ENCODE data around the gene LHX5. TPM values are rescaled to one million over a fixed set of nuclear protein-coding genes. Genes with fewer than 3 reads are reported as not detected.

LHX5 gene
- total RNA-seq, 1 donor = not detected

GRCh38 chr12:113466454-113467141, 5.1 kb downstream of the LHX5 start:
- no peak for DNase-seq (ENCODE audit: low read depth in 2 of 3, low spot score in 2 of 3)

- no peak for DNase-seq (ENCODE audit: low read depth in 2 of 3, low spot score in 2 of 3)
Measured at GRCh38 chr12:113465808-113466453, 5.7 kb downstream of the LHX5 start.

- no peak for DNase-seq (ENCODE audit: low read depth in 2 of 3, low spot score in 2 of 3)
Measured at GRCh38 chr12:113464852-113465719, 6.6 kb downstream of the LHX5 start.

- DNase-seq (ENCODE audit: low read depth in 2 of 3, low spot score in 2 of 3) = no peak
Measured at GRCh38 chr12:113464452-113464775, 7.3 kb downstream of the LHX5 start.

- DNase-seq (ENCODE audit: low read depth in 2 of 3, low spot score in 2 of 3) = no peak
Measured at GRCh38 chr12:113463746-113464451, 7.8 kb downstream of the LHX5 start.

- DNase-seq (ENCODE audit: low read depth in 2 of 3, low spot score in 2 of 3) = no peak
Measured at GRCh38 chr12:113462998-113463745, 8.5 kb downstream of the LHX5 start.

- peak; percentile 32 to 74 (median 69) for DNase-seq (ENCODE audit: low read depth in 2 of 3, low spot score in 2 of 3)
Measured at GRCh38 chr12:113462117-113462774, 9.4 kb downstream of the LHX5 start.

- DNase-seq (ENCODE audit: low read depth in 2 of 3, low spot score in 2 of 3) = no peak
Measured at GRCh38 chr12:113461666-113462065, 10.0 kb downstream of the LHX5 start.

GRCh38 chr12:113459981-113460380, 11.7 kb downstream of the LHX5 start:
- DNase-seq (ENCODE audit: low read depth in 2 of 3, low spot score in 2 of 3) = no peak

GRCh38 chr12:113457710-113458109, 14.0 kb downstream of the LHX5 start:
- DNase-seq (ENCODE audit: low read depth in 2 of 3, low spot score in 2 of 3) = no peak

- DNase-seq (ENCODE audit: low read depth in 2 of 3, low spot score in 2 of 3) = no peak
Measured at GRCh38 chr12:113457185-113457584, 14.5 kb downstream of the LHX5 start.

- DNase-seq (ENCODE audit: low read depth in 2 of 3, low spot score in 2 of 3) = no peak
Measured at GRCh38 chr12:113456761-113457160, 14.9 kb downstream of the LHX5 start.

GRCh38 chr12:113456199-113456598, 15.5 kb downstream of the LHX5 start:
- DNase-seq (ENCODE audit: low read depth in 2 of 3, low spot score in 2 of 3) = no peak

GRCh38 chr12:113453330-113453729, 18.3 kb downstream of the LHX5 start:
- no peak for DNase-seq (ENCODE audit: low read depth in 2 of 3, low spot score in 2 of 3)

GRCh38 chr12:113452458-113452857, 19.2 kb downstream of the LHX5 start:
- no peak for DNase-seq (ENCODE audit: low read depth in 2 of 3, low spot score in 2 of 3)

GRCh38 chr12:113449839-113450238, 21.8 kb downstream of the LHX5 start:
- DNase-seq (ENCODE audit: low read depth in 2 of 3, low spot score in 2 of 3) = no peak

GRCh38 chr12:113449299-113449698, 22.4 kb downstream of the LHX5 start:
- no peak for DNase-seq (ENCODE audit: low read depth in 2 of 3, low spot score in 2 of 3)

GRCh38 chr12:113448873-113449272, 22.8 kb downstream of the LHX5 start:
- no peak for DNase-seq (ENCODE audit: low read depth in 2 of 3, low spot score in 2 of 3)

GRCh38 chr12:113445544-113446171, 26.0 kb downstream of the LHX5 start:
- DNase-seq (ENCODE audit: low read depth in 2 of 3, low spot score in 2 of 3) = peak in 1 of 3 donors; percentile 46

All from hematopoietic multipotent progenitor cell (in vitro differentiated cells).